IMR-90 (cell line): Measurements from ENCODE around the gene PAGE4.

Source experiments
- CHD1 ChIP-seq: IDR thresholded peaks from 2 replicates; pipeline ENCODE4 v1.6.1; 2012; ENCODE audit warnings: low read depth, low read length, improper control_type of control experiment
- CTCF ChIP-seq: conservative IDR thresholded peaks from 2 replicates; pipeline ENCODE4 v1.5.1; 2012; ENCODE audit warnings: mild to moderate bottlenecking, low read depth, low read length, improper control_type of control experiment
- ELK1 ChIP-seq: fragments of 150-350 bp; IDR thresholded peaks from 2 replicates; pipeline ENCODE4 v1.6.1; 2016; ENCODE audit warnings: low read depth, mild to moderate bottlenecking, low read length, moderate library complexity, borderline replicate concordance
- FOS ChIP-seq: fragments of 150-350 bp; IDR thresholded peaks from 2 replicates; pipeline ENCODE4 v1.6.1; 2016; ENCODE audit warnings: low read depth, low read length
- MAFK ChIP-seq: IDR thresholded peaks from 2 replicates; pipeline ENCODE4 v1.6.1; 2012; ENCODE audit warnings: low read depth, low read length, improper control_type of control experiment
- MAZ ChIP-seq: IDR thresholded peaks from 2 replicates; pipeline ENCODE4 v1.6.1; 2012; ENCODE audit warnings: low read depth, mild to moderate bottlenecking, low read length, improper control_type of control experiment, moderate library complexity, borderline replicate concordance
- MXI1 ChIP-seq: IDR thresholded peaks from 2 replicates; pipeline ENCODE4 v1.6.1; 2012; ENCODE audit warnings: low read depth, mild to moderate bottlenecking, low read length, moderate library complexity, borderline replicate concordance
- NFE2L2 ChIP-seq: fragments of 150-350 bp; IDR thresholded peaks from 2 replicates; pipeline ENCODE4 v1.6.1; 2016; ENCODE audit warnings: low read depth, mild to moderate bottlenecking, low read length
- POLR2A ChIP-seq: IDR thresholded peaks from 2 replicates; pipeline ENCODE4 v1.6.1; 2012; ENCODE audit warnings: mild to moderate bottlenecking, low read depth, low read length
- RAD21 ChIP-seq: IDR thresholded peaks from 2 replicates; pipeline ENCODE4 v1.6.1; 2012; ENCODE audit warnings: low read length, improper control_type of control experiment
- RCOR1 ChIP-seq: IDR thresholded peaks from 2 replicates; pipeline ENCODE4 v1.6.1; 2012; ENCODE audit warnings: mild to moderate bottlenecking, low read length, improper control_type of control experiment; ENCODE audit not compliant: insufficient replicate concordance
- RFX5 ChIP-seq: IDR thresholded peaks from 2 replicates; pipeline ENCODE4 v1.8.0; 2012; ENCODE audit warnings: low read depth, mild to moderate bottlenecking, low read length, moderate library complexity
- SMC3 ChIP-seq: fragments of 150-350 bp; IDR thresholded peaks from 2 replicates; pipeline ENCODE4 v1.6.1; 2016; ENCODE audit warnings: low read depth, mild to moderate bottlenecking, antibody characterized with exemption, low read length, moderate library complexity
- USF2 ChIP-seq: fragments of 150-350 bp; IDR thresholded peaks from 2 replicates; pipeline ENCODE4 v1.6.1; 2017; ENCODE audit warnings: mild to moderate bottlenecking, antibody characterized with exemption, low read length, low read depth

- no peak for TF ChIP-seq ELK1
- TF ChIP-seq CTCF, result no peak
- no peak for TF ChIP-seq MXI1
- TF ChIP-seq MAZ, result no peak
- no peak for TF ChIP-seq SMC3
- TF ChIP-seq MAFK, result no peak
- no peak for TF ChIP-seq RFX5
- TF ChIP-seq POLR2A, result no peak
- TF ChIP-seq RCOR1, result no peak
- TF ChIP-seq USF2, result no peak
- no peak for TF ChIP-seq RAD21
- TF ChIP-seq FOS, result no peak
- TF ChIP-seq NFE2L2, result no peak
- no peak for TF ChIP-seq CHD1
Measured at GRCh38 chrX:49829016-49829415, at the start of gene PAGE4.
